Fibroblast of gingiva (primary cell): Measurements from ENCODE around the gene POSTN.
"Not testable (repeated sequence)": the region's sequence is repeated elsewhere in the genome, so short reads cannot be mapped to it uniquely, and the experiment has no call there.

Source experiments
- DNase-seq: peaks from one replicate; pipeline ENCODE4 v3.0.0-alpha.2; 2011; ENCODE audit warnings: low read depth

POSTN gene

DNA sequence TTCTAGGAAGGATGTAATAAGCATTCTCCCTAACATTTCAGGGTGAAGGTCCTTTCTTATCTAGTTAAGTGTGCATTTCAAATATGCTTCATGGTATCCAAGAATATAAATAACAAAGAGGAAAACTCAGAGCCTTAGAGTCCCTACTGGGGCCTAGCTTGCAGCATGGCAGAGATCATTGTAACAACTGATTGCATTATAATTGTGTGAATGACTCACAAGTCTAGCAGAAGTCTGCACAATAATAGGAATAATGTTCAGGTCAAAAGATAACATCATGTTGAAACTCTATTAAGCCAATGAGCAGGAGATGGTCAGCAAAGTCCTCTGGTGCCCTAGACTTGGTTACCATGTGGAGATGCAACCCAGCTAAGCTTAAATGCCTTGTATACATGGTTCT lies 3.4 kb downstream of the POSTN start:
- DNase-seq = no peak

GRCh38 chr13:37594550-37594949 lies 4.0 kb downstream of the POSTN start:
- no peak for DNase-seq

GRCh38 chr13:37589381-37589780 lies 9.2 kb downstream of the POSTN start:
- not testable (repeated sequence) for DNase-seq

GRCh38 chr13:37587236-37587635 lies 11.3 kb downstream of the POSTN start:
- DNase-seq = no peak

- no peak for DNase-seq
Measured at GRCh38 chr13:37586164-37586563, 12.4 kb downstream of the POSTN start.

DNA sequence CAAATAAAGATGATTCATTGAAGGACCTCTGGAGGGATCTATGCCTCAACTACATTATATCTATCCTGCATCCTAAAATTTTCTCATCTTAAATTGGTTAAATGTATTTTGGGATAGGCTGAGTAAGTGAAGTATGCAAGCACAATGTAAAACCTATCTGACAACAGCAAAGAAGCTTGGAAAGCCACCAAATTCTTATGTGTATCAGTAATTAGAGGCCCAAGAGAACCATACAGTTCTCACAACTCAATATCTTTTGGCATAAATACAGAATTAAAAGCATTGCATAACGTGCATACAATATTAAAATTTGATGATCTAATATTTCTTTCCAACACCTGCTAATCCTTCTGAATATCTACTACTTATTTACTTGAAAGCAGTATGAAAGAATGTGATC lies 13.0 kb downstream of the POSTN start:
- DNase-seq = no peak

GRCh38 chr13:37576601-37577000 lies 22.0 kb downstream of the POSTN start:
- DNase-seq = no peak

- DNase-seq = no peak
Measured at GRCh38 chr13:37565425-37565824, 33.1 kb downstream of the POSTN start.

DNA sequence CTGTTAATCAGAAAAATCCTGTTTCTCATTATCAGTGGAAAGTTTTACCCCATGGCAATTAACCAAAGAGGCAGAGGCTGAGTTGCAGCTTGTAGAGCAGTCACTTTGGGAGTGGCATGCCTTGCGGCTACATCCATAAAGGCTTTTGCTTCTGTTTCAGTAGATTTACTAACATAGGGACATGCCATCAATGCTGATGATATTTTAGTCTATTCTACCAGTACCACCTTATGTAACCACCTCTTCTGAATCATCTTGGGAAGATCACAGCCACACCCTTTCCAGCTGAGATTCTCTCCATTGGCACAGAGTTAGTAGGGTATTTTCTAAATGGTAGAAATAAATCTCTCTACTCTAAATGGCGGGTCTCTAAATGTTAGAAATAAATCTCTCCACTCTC lies 37.5 kb downstream of the POSTN start:
- no peak for DNase-seq

DNA sequence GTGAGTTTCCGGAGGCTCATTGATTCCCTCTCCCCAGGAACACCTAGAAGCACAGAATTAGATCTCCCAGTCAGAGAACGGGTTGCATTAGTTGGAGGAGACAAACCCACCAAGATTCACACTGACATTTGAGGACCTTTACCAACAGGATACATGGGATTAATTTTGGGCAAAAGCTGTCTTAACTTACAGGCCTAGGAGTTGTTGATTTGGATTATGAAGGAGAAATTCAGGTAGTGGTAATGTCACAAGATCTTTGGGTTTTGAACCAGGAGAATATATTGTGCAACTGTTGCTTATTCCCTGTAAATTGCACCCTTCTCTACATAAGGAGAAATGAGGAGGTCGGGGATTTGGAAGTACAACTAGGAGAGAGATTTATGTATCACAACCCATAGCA lies 38.0 kb downstream of the POSTN start:
- DNase-seq = no peak

- not testable (repeated sequence) for DNase-seq
Measured at GRCh38 chr13:37558766-37559165, 39.8 kb downstream of the POSTN start.

DNA sequence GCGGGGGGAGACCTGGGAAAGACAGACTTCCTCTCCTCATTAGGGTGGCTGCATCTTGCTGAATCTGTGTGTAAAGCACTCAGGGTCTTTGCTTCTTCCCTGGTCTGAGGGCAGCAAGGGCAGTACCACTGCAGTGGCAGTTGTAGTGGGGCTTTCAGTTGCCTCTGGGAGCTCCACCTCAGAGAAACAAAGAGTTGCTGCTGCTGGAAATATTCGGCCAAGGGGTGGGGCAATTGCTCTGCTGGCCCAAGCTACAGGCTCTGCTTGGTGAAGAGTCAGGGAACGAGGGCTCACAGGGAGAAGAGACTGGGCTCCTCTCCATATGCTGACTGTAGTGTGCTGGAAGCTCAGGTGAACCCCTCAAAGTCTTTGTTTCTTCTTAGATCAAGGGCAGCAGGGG lies 52.5 kb downstream of the POSTN start:
- no peak for DNase-seq

DNA sequence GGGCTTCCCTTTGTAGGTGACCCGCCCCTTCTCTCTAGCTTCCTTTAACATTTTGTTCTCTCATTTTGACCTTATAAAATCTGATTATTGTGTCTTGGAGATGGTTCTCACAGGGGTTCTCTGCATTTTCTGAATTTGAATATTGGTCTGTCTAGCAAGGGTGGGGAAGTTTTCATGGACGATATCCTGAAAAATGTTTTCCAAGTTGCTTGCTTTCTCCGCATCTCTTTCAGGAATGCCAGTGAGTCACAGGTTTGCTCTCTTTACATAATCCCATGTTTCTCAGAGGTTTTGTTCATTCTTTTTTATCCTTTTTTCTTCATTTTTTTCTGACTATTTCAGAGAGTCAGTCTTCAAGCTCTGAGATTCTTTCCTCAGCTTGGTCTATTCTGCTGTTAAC lies 53.6 kb downstream of the POSTN start:
- no peak for DNase-seq

- peak; percentile 78 for DNase-seq
Measured at GRCh38 chr13:37539976-37540605, 58.5 kb downstream of the POSTN start.

GRCh38 chr13:37539170-37539569 lies 59.4 kb downstream of the POSTN start:
- no peak for DNase-seq

- DNase-seq = no peak
Measured at GRCh38 chr13:37535501-37535900, 63.1 kb downstream of the POSTN start.

DNA sequence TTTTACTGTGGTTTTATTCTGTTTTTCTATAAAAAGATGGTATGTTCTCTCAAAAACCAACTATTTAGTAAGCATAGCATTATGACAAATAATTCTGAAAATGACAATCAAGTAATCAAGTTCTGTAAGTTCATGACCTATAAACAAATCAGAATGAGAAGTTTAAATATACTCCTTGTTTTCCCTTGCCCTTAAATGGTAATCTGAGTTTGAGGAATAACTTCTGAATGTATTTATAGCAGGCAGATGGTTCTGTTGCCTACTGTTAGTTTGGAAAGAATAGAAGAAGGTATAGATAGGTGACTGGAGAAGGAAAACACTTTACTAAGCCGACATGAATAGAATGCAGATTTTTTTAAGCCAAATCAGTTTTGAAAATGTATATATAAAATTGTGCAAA lies 63.9 kb downstream of the POSTN start:
- no peak for DNase-seq

DNA sequence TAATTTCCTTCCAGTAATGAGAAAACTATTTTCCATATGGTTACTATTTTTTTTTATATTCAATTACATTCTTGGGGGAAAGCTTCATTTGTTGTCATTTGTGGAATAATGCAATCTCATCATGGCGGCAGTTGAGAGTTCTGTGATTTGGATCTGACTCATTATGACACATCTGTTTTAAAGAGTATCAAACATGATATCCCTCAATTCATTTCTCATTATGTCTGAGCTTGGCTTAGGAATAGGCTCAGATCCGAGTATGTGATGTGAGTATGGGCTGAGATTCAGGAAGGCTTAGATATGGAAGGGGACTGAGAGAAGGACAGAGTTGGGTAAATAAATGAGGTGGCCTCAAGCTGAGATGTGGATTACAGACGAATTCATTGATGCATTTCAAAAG lies 64.4 kb downstream of the POSTN start:
- DNase-seq = peak; percentile 24

- DNase-seq = no peak
Measured at GRCh38 chr13:37531049-37531448, 67.5 kb downstream of the POSTN start.

DNA sequence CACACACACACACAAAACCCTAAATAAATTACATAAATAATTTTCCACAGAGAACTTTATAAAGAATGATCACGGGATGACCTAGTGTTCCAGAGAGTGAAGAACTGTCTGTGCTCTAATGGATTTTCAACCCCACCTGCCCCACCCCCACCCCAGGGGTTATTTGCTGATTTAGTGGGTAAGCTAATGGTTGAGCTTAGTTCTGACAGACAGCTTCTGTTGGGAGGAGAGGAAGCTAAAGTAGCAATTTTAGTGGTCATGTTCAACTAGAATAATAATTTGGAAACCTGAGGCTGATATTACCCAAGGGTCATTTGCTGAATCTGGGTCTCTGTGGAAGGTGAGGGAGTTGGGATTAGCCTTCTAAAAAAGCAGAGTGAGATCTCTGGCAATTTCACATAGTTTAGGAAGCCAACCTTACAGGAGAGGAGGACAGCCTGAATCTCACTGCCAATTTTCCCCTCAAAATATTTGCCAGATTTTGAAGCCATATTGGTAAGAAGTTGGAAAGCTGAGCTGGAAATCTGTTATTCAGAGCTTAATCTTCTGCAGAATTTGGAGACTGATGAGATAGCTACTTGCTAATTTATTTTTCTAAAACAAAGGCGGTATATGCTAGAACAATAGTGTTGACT lies 68.7 kb downstream of the POSTN start:
- DNase-seq = no peak

DNA sequence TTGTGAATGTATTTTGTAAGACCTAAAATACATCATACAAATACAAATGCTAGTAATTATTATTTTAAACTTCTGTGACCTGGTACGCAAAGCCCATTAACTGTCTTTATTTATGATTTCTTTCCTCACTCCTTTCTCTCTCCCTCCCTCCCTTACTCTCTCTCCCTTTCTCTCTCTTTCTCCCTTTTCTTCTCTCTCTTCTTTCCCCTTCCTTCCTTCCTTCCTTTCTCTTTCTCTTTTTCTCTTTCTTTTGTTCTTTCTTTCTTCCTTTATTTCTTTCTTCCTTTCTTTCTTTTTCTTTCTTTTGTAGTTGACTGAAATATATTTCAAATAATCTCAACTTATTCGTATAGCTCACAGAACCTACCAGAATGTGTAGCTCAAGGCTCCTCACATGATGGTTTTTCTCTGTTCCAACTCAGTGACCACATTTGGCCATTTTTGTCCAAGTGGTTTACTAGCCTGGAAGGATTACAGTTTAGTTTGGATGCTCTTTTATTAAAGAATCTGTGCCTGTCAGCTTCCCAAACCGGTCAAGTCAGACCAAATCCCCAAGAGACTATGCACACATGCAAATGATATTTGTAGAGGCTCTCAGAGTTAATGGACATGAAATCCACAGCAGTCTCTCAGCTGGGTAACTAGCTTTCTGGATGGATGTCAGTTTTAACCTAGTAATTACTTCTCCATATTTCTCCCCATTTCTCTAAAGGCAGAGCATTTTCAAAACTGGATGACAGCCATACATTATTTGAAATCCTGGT lies 71.7 kb downstream of the POSTN start:
- peak; percentile 96 for DNase-seq

- DNase-seq = no peak
Measured at GRCh38 chr13:37515226-37515625, 83.3 kb downstream of the POSTN start.
